Natural killer cell (primary cell): Measurements from ENCODE around the gene AKNAD1. TPM values are rescaled to one million over a fixed set of nuclear protein-coding genes. Genes with fewer than 3 reads are reported as not detected.

Source experiments
- ATAC-seq, 3 donors: fragments of 150-1000 bp in 2 of 3; fragments of 200-7000 bp in 1 of 3; cut with Tn5 transposase; 1 replicate in 1 of 3; 2 replicates in 2 of 3; pipeline ENCODE4 v1.10.0; 2021; ENCODE audit warnings: mild to moderate bottlenecking in 2 of 3, moderate library complexity in 2 of 3
- DNase-seq, 2 donors: peaks; one replicate each; pipeline versions ENCODE4 v3.0.0 to v3.0.0-alpha.2; 2013 to 2021; ENCODE audit warnings: mixed read lengths in 1 of 2
- H3K27ac ChIP-seq: one replicate; pipeline ENCODE4 v1.5.1; 2013; ENCODE audit warnings: mild to moderate bottlenecking, low read length
- H3K27me3 ChIP-seq: one replicate; pipeline ENCODE4 v1.6.1; 2013; ENCODE audit warnings: low read length; ENCODE audit not compliant: control insufficient read depth, insufficient read depth
- H3K36me3 ChIP-seq: one replicate; pipeline ENCODE4 v1.6.1; 2013; ENCODE audit warnings: low read length; ENCODE audit not compliant: control insufficient read depth, insufficient read depth
- H3K4me1 ChIP-seq: one replicate; pipeline ENCODE4 v1.6.1; 2013; ENCODE audit warnings: low read length; ENCODE audit not compliant: control insufficient read depth, insufficient read depth
- H3K4me3 ChIP-seq: one replicate; pipeline ENCODE4 v1.5.1; 2013; ENCODE audit warnings: low read length
- H3K9me3 ChIP-seq: one replicate; pipeline ENCODE4 v1.6.1; 2013; ENCODE audit warnings: low read length; ENCODE audit not compliant: control insufficient read depth, insufficient read depth
- H3K27ac Mint-ChIP-seq, 2 donors: one replicate each; pipeline ENCODE4 v1.8.0; 2022; ENCODE audit warnings: mild to moderate bottlenecking in 2 of 2, mixed read lengths in 2 of 2, moderate library complexity in 1 of 2
- H3K27me3 Mint-ChIP-seq, 2 donors: one replicate each; pipeline ENCODE4 v1.8.0; 2022; ENCODE audit warnings: low read depth in 2 of 2, mixed read lengths in 2 of 2
- H3K36me3 Mint-ChIP-seq: one replicate; pipeline ENCODE4 v1.8.0; 2022; ENCODE audit warnings: mixed read lengths
- H3K4me1 Mint-ChIP-seq, 2 donors: one replicate each; pipeline ENCODE4 v1.8.0; 2022; ENCODE audit warnings: mixed read lengths in 2 of 2
- H3K4me3 Mint-ChIP-seq: one replicate; pipeline ENCODE4 v1.8.0; 2022; ENCODE audit warnings: mild to moderate bottlenecking, moderate library complexity, mixed read lengths
- H3K9me3 Mint-ChIP-seq, 2 donors: one replicate each; pipeline ENCODE4 v1.8.0; 2022; ENCODE audit warnings: mixed read lengths in 2 of 2
- CTCF ChIP-seq: fragments of 200-600 bp; IDR thresholded peaks from one replicate; pipeline ENCODE4 v1.8.0; 2022; ENCODE audit warnings: antibody characterized with exemption
- WGBS: methylation state at CpG from one replicate; pipeline ENCODE4 v1.1.7; 2013; ENCODE audit warnings: missing lambda C conversion rate; ENCODE audit not compliant: insufficient coverage; 5-methylcytosine and 5-hydroxymethylcytosine counted together
- intact Hi-C: fragments of 100-400 bp; cut with micrococcal nuclease; formaldehyde crosslinking; loops from one replicate; pipeline ENCODE4 v1.14.2; 2022
- total RNA-seq, 4 donors: library from RNA; stranded (reverse); fragments of 120-200 nt in 1 of 4; gene quantifications; one replicate each; pipeline versions ENCODE4 v1.2.3 to v1.2.4, GENCODE V29; 2013 to 2022

The AKNAD1 gene
- total RNA-seq, 3 donors from 2014 or later (not counting 1 experiment from before 2014, with no cell fraction given): not detected

GRCh38 chr1:108817016-108817415 is 39.9 kb downstream of the AKNAD1 start:
- H3K27ac Mint-ChIP-seq: no peak overlapping the region
- Histone ChIP-seq H3K4me1 (no peaks in the 10 kb centered on the region), H3K27ac (no peak overlapping the region), H3K9me3 (no peaks in the 10 kb centered on the region), H3K4me3 (no peak overlapping the region), H3K27me3 (no peaks in the 10 kb centered on the region), H3K36me3 (no peaks in the 10 kb centered on the region)
- WGBS: 81% methylated on average over 8 of the region's 8 CpGs
- TF ChIP-seq CTCF: no peak
- H3K27me3 Mint-ChIP-seq: peaks cover 4 to 12% of the 10 kb centered on the region in 2 donors
- H3K36me3 Mint-ChIP-seq: no peaks in the 10 kb centered on the region
- H3K4me3 Mint-ChIP-seq: no peak overlapping the region
- H3K9me3 Mint-ChIP-seq: no peaks in the 10 kb centered on the region
- DNase-seq (no peak), ATAC-seq (peak in 1 of 3 donors; percentile 24)
- peaks cover 0 to 4% of the 10 kb centered on the region in 2 donors for H3K4me1 Mint-ChIP-seq
- intact Hi-C loops: no loop called here

GRCh38 chr1:108816049-108816893 is 40.6 kb downstream of the AKNAD1 start:
- H3K4me1 Mint-ChIP-seq: peaks cover 0 to 4% of the 10 kb centered on the region in 2 donors
- Histone ChIP-seq H3K9me3 (no peaks in the 10 kb centered on the region), H3K27me3 (no peaks in the 10 kb centered on the region), H3K36me3 (peaks cover 7% of the 10 kb centered on the region), H3K4me3 (no peak overlapping the region), H3K27ac (no peak overlapping the region), H3K4me1 (no peaks in the 10 kb centered on the region)
- no peak for ATAC-seq
- no peak overlapping the region for H3K27ac Mint-ChIP-seq
- H3K36me3 Mint-ChIP-seq: no peaks in the 10 kb centered on the region
- 75% methylated on average over 12 of the region's 12 CpGs for WGBS
- H3K27me3 Mint-ChIP-seq: peaks cover 0 to 5% of the 10 kb centered on the region in 2 donors
- TF ChIP-seq CTCF: no peak
- intact Hi-C loops: no loop called here
- no peak for DNase-seq
- H3K4me3 Mint-ChIP-seq: no peak overlapping the region
- H3K9me3 Mint-ChIP-seq: no peaks in the 10 kb centered on the region

GRCh38 chr1:108815566-108815965 is 41.3 kb downstream of the AKNAD1 start:
- Histone ChIP-seq H3K4me3 (no peak overlapping the region), H3K9me3 (no peaks in the 10 kb centered on the region), H3K27ac (no peak overlapping the region), H3K36me3 (peaks cover 9% of the 10 kb centered on the region), H3K27me3 (no peaks in the 10 kb centered on the region), H3K4me1 (no peaks in the 10 kb centered on the region)
- ATAC-seq: no peak
- Mint-ChIP-seq H3K4me1 (peaks cover 0 to 4% of the 10 kb centered on the region in 2 donors), H3K9me3 (no peaks in the 10 kb centered on the region), H3K36me3 (no peaks in the 10 kb centered on the region), H3K27ac (no peak overlapping the region), H3K4me3 (no peak overlapping the region), H3K27me3 (peaks cover 0 to 5% of the 10 kb centered on the region in 2 donors)
- no peak for DNase-seq
- TF ChIP-seq CTCF: no peak
- intact Hi-C loops: no loop called here
